ENCODE results near the gene LRRC3C.

LRRC3C gene

DNA sequence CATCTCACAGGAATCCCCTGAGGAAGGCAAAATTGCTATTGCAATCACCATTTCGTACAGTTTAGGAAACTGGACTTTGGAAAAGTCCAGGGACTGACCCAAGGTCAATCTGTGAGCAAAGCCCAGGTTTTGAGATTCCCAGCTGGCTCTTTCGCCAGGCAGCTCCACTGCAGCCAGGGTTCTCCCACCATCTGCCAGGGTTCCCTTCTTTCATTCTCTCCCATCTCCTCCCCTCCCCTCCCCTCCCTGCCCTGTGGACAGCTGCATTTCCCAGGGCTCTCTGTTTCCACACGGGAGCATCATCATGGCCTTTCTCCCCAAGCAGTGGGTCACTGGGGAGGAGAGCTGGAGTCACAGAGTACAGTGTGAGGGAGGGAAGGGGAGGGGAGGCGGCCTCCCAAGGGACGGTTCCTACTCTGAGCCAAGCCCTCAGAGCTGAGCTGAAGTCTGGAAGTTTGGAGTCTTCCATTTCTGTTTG is 23.4 kb downstream of the LRRC3C start:
- H3K9me3 ChIP-seq (ENCODE audit: control insufficient read depth, insufficient read depth, low read length): no peaks in the 10 kb centered on the region
- no peak overlapping the region for H3K9ac ChIP-seq (ENCODE audit: low read depth, low read length)
- H3K4me1 ChIP-seq (ENCODE audit: insufficient read depth, low read length): peaks cover 7% of the 10 kb centered on the region; the same call in 1 of the 2 replicates
- H3K36me3 ChIP-seq (ENCODE audit: insufficient read depth, low read length): no peaks in the 10 kb centered on the region

GRCh38 chr17:39951924-39952679 is 24.6 kb downstream of the LRRC3C start:
- Histone ChIP-seq H3K9ac (ENCODE audit: low read depth, low read length) (peak overlapping the region; percentile 64; the same call in 1 of the 2 replicates), H3K36me3 (ENCODE audit: insufficient read depth, low read length) (no peaks in the 10 kb centered on the region), H3K4me1 (ENCODE audit: insufficient read depth, low read length) (peaks cover 7% of the 10 kb centered on the region; the same call in 1 of the 2 replicates), H3K9me3 (ENCODE audit: control insufficient read depth, insufficient read depth, low read length) (no peaks in the 10 kb centered on the region)

- Histone ChIP-seq H3K9me3 (ENCODE audit: control insufficient read depth, insufficient read depth, low read length) (no peaks in the 10 kb centered on the region), H3K9ac (ENCODE audit: low read depth, low read length) (peak overlapping the region; percentile 64; the same call in 1 of the 2 replicates), H3K4me1 (ENCODE audit: insufficient read depth, low read length) (peaks cover 7% of the 10 kb centered on the region; the same call in 1 of the 2 replicates), H3K36me3 (ENCODE audit: insufficient read depth, low read length) (no peaks in the 10 kb centered on the region)
Measured at GRCh38 chr17:39952680-39953470, 25.3 kb downstream of the LRRC3C start.

GRCh38 chr17:39953471-39953888 is 25.9 kb downstream of the LRRC3C start:
- H3K36me3 ChIP-seq (ENCODE audit: insufficient read depth, low read length): no peaks in the 10 kb centered on the region
- no peaks in the 10 kb centered on the region for H3K9me3 ChIP-seq (ENCODE audit: control insufficient read depth, insufficient read depth, low read length)
- peaks cover 7% of the 10 kb centered on the region; the same call in 1 of the 2 replicates for H3K4me1 ChIP-seq (ENCODE audit: insufficient read depth, low read length)
- H3K9ac ChIP-seq (ENCODE audit: low read depth, low read length): peak overlapping the region; percentile 64

DNA sequence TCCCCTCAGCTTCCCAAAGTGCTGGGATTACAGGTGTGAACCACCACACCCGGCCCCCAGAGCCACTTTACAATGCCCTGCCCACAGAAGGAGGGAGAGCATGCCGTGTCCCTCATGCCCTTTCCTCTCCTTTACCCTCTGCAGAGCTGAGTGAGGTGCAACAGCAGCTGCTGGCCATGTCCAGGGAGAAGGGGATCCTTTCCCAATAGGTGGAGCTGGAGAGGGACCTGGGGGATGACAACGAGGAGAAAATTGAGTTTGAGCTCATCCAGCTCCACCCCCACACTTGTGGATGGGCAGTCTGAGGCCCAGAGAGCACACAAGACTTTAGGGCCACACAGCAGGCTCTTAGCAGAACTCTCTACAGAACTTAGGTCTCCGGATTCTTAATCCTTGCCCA is 27.3 kb downstream of the LRRC3C start:
- Histone ChIP-seq H3K4me1 (ENCODE audit: insufficient read depth, low read length) (peaks cover 3% of the 10 kb centered on the region; the same call in 1 of the 2 replicates), H3K36me3 (ENCODE audit: insufficient read depth, low read length) (no peaks in the 10 kb centered on the region)

DNA sequence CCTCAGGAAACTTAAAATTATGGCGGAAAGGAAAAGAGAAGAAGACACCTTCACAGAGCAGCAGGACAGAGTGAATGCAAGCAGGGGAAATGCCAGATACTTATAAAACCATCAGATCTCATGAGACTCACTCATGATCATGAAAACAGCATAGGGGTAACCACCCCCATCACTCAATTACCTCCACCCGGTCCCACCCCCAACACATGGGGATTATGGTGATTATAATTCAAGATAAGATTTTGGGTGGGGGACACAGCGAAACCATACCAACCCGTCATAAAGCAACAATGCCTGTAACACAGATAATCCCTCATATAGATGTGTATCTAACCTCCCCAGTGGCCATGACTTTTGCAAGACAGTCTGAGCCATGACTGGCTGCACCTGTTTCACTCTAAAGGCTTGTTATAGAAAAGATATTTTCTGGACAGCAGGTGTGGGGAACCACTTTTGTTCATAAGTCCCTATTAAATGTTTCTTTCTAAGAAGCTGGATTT is 28.2 kb downstream of the LRRC3C start:
- Histone ChIP-seq H3K9me3 (ENCODE audit: control insufficient read depth, insufficient read depth, low read length) (no peaks in the 10 kb centered on the region), H3K36me3 (ENCODE audit: insufficient read depth, low read length) (no peaks in the 10 kb centered on the region), H3K9ac (ENCODE audit: low read depth, low read length) (no peak overlapping the region), H3K4me1 (ENCODE audit: insufficient read depth, low read length) (peaks cover 2% of the 10 kb centered on the region; the same call in 1 of the 2 replicates)

More for the DNA sequence above, 27.3 kb downstream of the LRRC3C start:
- H3K9me3 ChIP-seq (ENCODE audit: control insufficient read depth, insufficient read depth, low read length): no peaks in the 10 kb centered on the region
- no peak overlapping the region for H3K9ac ChIP-seq (ENCODE audit: low read depth, low read length)

- no peaks in the 10 kb centered on the region; the same call in 1 of the 2 replicates for H3K4me1 ChIP-seq (ENCODE audit: insufficient read depth, low read length)
- H3K9me3 ChIP-seq (ENCODE audit: control insufficient read depth, insufficient read depth, low read length): no peaks in the 10 kb centered on the region
- no peak overlapping the region for H3K9ac ChIP-seq (ENCODE audit: low read depth, low read length)
- H3K36me3 ChIP-seq (ENCODE audit: insufficient read depth, low read length): no peaks in the 10 kb centered on the region
Measured at GRCh38 chr17:39960524-39961041, 33.1 kb downstream of the LRRC3C start.

DNA sequence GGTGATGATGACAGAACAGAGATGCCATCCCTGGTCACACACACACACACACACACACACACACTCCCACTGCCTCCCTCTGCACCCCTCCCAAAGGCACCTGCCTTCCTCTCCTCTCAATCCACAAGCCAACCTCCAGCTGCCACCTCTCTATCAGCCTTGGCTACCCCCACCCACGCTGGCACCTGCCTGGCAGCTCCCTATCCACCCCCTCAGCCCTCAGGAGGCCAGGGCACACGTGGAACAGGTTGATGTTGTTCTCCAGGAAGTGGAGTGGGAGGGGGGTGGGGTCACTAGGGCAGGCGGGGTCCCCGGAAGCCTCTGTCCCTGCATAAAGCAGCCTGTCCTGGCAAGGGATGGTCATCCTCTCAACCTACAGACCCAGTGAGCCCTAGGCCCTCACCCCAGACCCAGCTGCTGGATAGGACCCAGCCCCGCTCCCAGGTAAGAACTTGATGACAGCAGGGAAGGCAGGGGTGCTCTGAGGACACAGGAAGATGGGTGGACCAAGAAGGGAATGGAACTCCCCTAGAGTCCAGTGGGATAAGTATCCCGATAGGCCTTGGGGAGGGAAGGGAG is 35.2 kb downstream of the LRRC3C start, which contains the start of gene GSDMA:
Gene GSDMA, plus strand, starts transcription at position 363 of the 579 bp plus-strand sequence. CDS start 2,684 bp downstream, outside the sequence.
- Histone ChIP-seq H3K36me3 (ENCODE audit: insufficient read depth, low read length) (no peaks in the 10 kb centered on the region), H3K9me3 (ENCODE audit: control insufficient read depth, insufficient read depth, low read length) (no peaks in the 10 kb centered on the region), H3K9ac (ENCODE audit: low read depth, low read length) (no peak within 1 kb of the TSS), H3K4me1 (ENCODE audit: insufficient read depth, low read length) (no peaks in the 10 kb centered on the region; the same call in 1 of the 2 replicates)

- no peaks in the 10 kb centered on the region for H3K9me3 ChIP-seq (ENCODE audit: control insufficient read depth, insufficient read depth, low read length)
- no peak overlapping the region for H3K9ac ChIP-seq (ENCODE audit: low read depth, low read length)
- H3K4me1 ChIP-seq (ENCODE audit: insufficient read depth, low read length): no peaks in the 10 kb centered on the region; the same call in 1 of the 2 replicates
- H3K36me3 ChIP-seq (ENCODE audit: insufficient read depth, low read length): no peaks in the 10 kb centered on the region
Measured at GRCh38 chr17:39963829-39964228, 36.3 kb downstream of the LRRC3C start.

- H3K9ac ChIP-seq (ENCODE audit: low read depth, low read length): no peak overlapping the region
- H3K36me3 ChIP-seq (ENCODE audit: insufficient read depth, low read length): no peaks in the 10 kb centered on the region
- no peaks in the 10 kb centered on the region; the same call in 1 of the 2 replicates for H3K4me1 ChIP-seq (ENCODE audit: insufficient read depth, low read length)
- no peaks in the 10 kb centered on the region for H3K9me3 ChIP-seq (ENCODE audit: control insufficient read depth, insufficient read depth, low read length)
Measured at GRCh38 chr17:39965017-39965699, 37.6 kb downstream of the LRRC3C start.

GRCh38 chr17:39966771-39967170 is 39.2 kb downstream of the LRRC3C start:
- H3K9ac ChIP-seq (ENCODE audit: low read depth, low read length): no peak overlapping the region
- no peaks in the 10 kb centered on the region; the same call in 1 of the 2 replicates for H3K4me1 ChIP-seq (ENCODE audit: insufficient read depth, low read length)
- no peaks in the 10 kb centered on the region for H3K36me3 ChIP-seq (ENCODE audit: insufficient read depth, low read length)
- H3K9me3 ChIP-seq (ENCODE audit: control insufficient read depth, insufficient read depth, low read length): no peaks in the 10 kb centered on the region

DNA sequence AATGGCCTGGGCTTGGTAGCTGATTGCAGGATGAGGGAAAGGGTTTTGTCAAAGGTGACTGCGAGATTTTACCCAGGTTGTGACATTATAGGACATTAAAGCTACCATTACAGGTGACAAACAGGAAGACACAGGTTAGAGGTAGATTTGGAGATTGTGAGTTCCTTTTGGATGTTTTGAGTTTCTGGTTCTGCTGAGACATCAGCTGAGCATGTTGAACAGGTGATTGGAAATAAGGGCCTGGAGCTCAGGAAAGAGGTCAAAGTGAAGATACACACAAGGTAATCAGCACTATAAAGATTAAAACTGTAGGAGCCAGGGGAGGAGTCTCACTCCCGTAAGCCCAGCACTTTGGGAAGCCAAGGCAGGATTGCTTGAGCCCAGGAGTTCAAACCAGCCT is 41.2 kb downstream of the LRRC3C start:
- H3K9me3 ChIP-seq (ENCODE audit: control insufficient read depth, insufficient read depth, low read length): no peaks in the 10 kb centered on the region
- H3K9ac ChIP-seq (ENCODE audit: low read depth, low read length): no peak overlapping the region
- H3K36me3 ChIP-seq (ENCODE audit: insufficient read depth, low read length): no peaks in the 10 kb centered on the region
- H3K4me1 ChIP-seq (ENCODE audit: insufficient read depth, low read length): no peaks in the 10 kb centered on the region; the same call in 1 of the 2 replicates

- H3K9ac ChIP-seq (ENCODE audit: low read depth, low read length): no peak overlapping the region
- no peaks in the 10 kb centered on the region for H3K4me1 ChIP-seq (ENCODE audit: insufficient read depth, low read length)
- H3K9me3 ChIP-seq (ENCODE audit: control insufficient read depth, insufficient read depth, low read length): no peaks in the 10 kb centered on the region
- no peaks in the 10 kb centered on the region for H3K36me3 ChIP-seq (ENCODE audit: insufficient read depth, low read length)
Measured at GRCh38 chr17:39969375-39969774, 41.8 kb downstream of the LRRC3C start.

All from ES-I3 (cell line).